CD4-positive, alpha-beta T cell treated with Interleukin-15 for 1 hour (primary cell): ENCODE results near the gene DOK4.

ENCODE experiments used
- DNase-seq: peaks from one replicate; pipeline ENCODE4 v3.0.0-alpha.2; 2020

DOK4 gene

GRCh38 chr16:57485916-57486857, at the start of gene DOK4:
DOK4 (minus strand) TSS chr16:57486493; CDS start chr16:57479507, 6,986 bp downstream.
- DNase-seq, result peak; percentile 76

GRCh38 chr16:57535680-57536305, 49.5 kb upstream of the DOK4 start:
- DNase-seq, result peak; percentile 96

GRCh38 chr16:57534881-57535658, 48.8 kb upstream of the DOK4 start:
- peak; percentile 16 for DNase-seq

DNA sequence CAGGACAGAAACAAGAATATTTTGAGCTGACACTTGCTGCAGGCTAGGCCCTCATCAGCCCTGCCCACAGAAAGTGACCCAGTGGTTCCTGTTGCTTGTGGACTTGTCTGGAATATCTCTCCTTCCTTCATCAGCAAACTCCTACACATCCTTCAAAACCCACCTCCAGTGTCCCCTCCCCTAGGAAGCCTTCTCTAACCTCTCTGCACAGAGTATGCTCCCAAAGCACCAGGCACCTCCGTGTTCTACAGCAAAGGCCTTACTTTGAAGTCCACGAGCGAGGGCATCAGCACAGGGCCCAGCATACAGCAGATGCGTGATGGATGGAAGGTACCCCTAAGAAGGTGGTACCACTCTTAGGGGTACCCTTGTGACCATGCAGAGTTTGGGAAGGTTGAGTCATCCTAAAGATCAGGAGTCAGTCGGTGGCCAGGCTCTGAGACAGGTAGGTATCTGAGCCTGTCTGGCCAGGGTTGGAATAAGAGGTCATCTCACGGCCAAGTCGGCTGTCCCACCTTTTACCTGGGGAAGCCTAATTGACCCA, 48.1 kb upstream of the DOK4 start:
- peak; percentile 14 for DNase-seq

DNA sequence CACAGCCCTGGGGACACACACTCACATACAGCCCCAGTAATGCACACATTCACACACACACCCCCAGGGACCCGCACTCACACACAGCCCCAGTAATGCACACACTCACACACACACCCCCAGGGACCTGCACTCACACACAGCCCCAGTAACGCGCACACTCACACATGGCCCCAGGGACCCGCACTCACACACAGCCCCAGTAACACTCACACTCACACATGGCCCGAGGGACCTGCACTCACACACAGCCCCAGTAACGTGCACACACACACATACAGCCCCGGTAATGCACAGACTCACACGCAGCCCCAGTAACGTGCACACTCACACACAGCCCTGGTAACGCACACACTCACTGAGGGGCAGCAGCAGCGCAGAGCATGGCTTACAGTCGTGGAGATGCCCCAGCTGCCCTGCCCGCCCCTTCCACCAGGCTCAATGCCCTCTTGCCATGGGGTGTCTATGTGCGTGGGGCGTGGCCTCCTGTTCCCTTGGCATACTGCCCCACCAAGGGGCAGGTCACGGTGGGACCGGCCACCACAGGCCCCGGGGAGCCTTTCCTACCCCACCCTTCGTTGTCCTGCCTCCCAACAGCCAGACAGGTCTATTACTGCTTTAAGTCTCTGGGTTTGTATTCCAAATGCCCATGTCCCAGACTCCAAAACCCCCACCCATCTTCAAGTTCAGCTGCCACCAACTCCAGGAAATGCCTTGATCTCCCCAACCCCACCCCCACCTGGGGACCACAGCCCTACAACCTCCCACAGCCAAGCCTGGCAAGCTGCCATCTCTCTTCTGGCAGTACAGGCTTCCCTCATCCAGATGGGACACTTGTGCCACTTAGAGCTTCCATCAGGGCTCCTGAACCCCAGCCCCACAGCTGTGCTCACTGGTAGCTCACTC, 47.4 kb upstream of the DOK4 start:
- DNase-seq, result peak; percentile 16

- DNase-seq, result peak; percentile 16
Measured at GRCh38 chr16:57532266-57532625, 46.0 kb upstream of the DOK4 start.

- peak; percentile 15 for DNase-seq
Measured at GRCh38 chr16:57531635-57532265, 45.5 kb upstream of the DOK4 start.

DNA sequence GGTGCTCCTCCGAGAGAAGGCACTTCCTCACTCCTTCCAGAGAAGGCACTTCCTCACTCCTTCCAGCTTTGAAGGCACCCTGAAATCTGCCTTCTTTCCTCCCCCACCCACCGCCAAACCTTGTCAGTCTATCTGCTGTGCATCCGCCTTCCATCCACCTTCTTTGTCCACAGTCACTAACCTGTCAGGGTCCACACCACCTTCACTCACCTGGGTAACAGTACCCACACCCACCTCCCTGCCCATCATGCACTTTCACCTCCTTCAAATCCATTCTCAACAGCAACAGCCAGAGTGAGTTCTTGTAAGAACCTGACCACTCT, 44.9 kb upstream of the DOK4 start:
- DNase-seq, result peak; percentile 13

- peak; percentile 16 for DNase-seq
Measured at GRCh38 chr16:57530522-57531252, 44.4 kb upstream of the DOK4 start.

DNA sequence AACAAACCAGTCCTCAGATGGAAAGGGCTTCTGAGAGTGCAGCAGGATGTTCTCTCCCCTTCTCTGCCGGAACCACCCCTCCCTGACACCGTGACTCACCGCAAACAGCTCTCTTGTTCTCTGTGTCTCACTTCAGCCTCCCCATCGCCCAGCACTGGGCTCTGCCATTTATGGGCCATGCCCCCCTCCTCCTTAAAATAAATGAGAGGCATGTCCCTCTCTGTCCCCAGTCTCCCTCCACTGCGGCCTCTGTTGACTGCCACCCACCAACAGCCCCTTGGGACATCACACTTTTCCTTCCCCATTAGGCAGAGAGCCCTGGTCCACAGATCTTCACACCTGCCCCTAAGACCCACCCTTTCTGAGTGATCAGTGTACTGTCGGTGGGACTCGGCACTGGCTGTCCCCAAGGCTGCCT, 43.8 kb upstream of the DOK4 start:
- DNase-seq, result peak; percentile 75

DNA sequence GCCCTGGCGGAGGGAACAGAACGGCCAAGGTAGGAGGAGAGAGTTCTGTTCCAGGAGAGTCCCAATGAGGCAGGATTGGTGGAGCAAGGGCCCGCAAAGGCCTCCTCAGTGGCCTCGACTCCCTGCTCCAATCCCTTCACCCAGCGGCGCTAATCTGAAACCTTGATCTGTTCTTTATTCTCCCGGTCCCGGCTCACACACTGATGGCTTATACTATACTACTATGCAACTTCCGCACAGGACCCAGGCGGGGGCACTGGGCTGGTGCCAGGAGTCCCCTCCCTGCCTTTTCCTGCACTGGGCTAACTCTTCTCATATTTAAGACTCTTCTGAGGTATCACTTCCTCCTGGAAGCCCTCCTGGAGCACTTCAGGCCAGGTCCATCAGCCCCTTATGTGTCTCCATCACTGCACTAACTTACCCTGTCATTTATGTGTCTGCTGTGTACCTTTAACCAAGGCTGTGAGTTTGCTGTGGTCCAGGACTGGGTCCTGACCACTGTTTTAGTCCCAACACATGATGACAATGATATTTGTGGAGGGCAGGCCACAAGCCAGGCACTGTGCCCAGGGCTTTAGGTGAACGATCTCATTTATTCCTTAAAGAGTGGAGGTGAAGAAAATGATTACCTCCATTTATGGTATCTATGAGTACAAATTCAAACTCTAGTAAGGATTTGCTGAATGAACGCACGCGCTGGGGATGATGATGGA, 43.3 kb upstream of the DOK4 start:
- DNase-seq, result peak; percentile 14

- DNase-seq, result peak; percentile 12
Measured at GRCh38 chr16:57528499-57529390, 42.5 kb upstream of the DOK4 start.

DNA sequence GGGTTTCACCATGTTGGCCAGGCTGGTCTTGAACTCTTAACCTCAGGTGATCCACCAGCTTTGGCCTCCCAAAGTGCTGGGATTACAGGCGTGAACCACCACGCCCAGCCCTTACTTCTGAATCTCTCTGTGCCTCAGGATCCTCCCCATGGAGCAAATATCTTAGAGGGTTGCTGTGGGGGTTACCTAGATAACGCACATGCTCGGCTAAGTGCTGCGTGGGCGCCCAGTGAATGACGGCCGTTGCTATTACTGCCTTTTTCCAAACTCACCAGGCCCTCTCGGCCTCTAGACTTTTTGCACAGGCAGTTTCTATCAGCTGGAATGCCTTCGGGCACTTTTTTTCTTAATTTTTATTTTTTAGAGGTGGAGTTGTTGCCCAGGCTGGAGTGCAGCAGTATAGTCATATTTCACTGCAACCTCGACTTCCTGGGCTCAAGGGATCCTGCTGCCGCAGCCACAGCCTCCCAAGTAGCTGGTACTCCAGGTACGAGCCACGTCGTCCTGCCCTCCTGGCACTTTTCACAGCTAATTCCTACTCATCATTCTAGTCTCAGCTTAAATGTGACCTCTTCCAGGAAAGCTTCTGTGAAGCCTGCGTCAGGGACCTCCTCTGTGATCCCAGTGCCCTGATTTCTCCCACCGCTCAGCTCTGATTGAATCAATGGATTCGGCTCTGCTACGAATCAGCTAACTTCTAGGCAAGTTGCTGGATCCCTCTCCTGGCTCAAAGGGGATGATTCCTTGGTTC, 41.5 kb upstream of the DOK4 start:
- DNase-seq, result no peak

GRCh38 chr16:57527027-57527426, 40.7 kb upstream of the DOK4 start:
- DNase-seq, result no peak

- no peak for DNase-seq
Measured at GRCh38 chr16:57526498-57526897, 40.2 kb upstream of the DOK4 start.

GRCh38 chr16:57525761-57526160, 39.5 kb upstream of the DOK4 start:
- DNase-seq, result no peak

- DNase-seq, result no peak
Measured at GRCh38 chr16:57522960-57523359, 36.7 kb upstream of the DOK4 start.

DNA sequence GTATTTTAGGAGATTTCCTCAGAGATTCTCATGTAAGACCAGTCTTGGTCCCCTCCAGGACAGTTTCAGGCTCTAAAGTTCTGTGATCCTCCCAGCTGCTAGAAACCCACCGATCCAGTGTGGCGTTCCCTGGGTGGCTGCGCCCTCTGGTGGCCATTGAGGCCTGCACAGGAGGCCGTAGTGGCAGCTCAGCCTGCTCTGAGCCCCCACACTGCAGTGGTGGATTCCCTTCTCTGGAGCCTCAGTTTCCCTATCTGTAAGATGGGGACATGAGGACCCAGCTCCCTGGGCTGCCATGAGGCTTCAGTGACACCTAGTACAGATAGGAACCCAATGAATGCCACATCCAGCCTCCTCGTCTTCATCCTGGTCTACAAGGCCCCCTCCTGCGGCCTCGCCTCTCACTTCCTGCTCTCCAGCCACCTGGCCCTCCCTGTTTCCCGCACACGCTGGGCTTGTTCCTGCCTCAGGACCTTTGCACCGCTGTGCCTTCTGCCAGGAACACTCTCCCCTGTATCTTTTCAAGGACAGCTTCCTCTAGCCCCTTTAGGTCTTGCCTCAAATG, 33.6 kb upstream of the DOK4 start:
- DNase-seq, result peak; percentile 76
